ENCODE measurements around the gene MYL10.

The MYL10 gene

GRCh38 chr7:101625031-101625791 is 3.9 kb downstream of the MYL10 start:
- Histone ChIP-seq H3K4me1 (ENCODE audit: control insufficient read depth, insufficient read depth, low read length) (no peaks in the 10 kb centered on the region), H3K4me3 (ENCODE audit: low read length) (no peak overlapping the region), H3K36me3 (ENCODE audit: control insufficient read depth, insufficient read depth, low read length) (no peaks in the 10 kb centered on the region), H3K9ac (ENCODE audit: low read length) (no peak overlapping the region), H3K27me3 (ENCODE audit: control insufficient read depth, insufficient read depth, low read length) (peaks cover 14% of the 10 kb centered on the region), H3K27ac (ENCODE audit: low read depth, low read length) (no peak overlapping the region)

GRCh38 chr7:101624246-101625001 is 4.7 kb downstream of the MYL10 start:
- Histone ChIP-seq H3K27ac (ENCODE audit: low read depth, low read length) (no peak overlapping the region), H3K27me3 (ENCODE audit: control insufficient read depth, insufficient read depth, low read length) (peaks cover 14% of the 10 kb centered on the region), H3K9ac (ENCODE audit: low read length) (no peak overlapping the region), H3K4me3 (ENCODE audit: low read length) (no peak overlapping the region), H3K36me3 (ENCODE audit: control insufficient read depth, insufficient read depth, low read length) (no peaks in the 10 kb centered on the region), H3K4me1 (ENCODE audit: control insufficient read depth, insufficient read depth, low read length) (no peaks in the 10 kb centered on the region)

GRCh38 chr7:101622609-101623173 is 6.4 kb downstream of the MYL10 start:
- Histone ChIP-seq H3K4me1 (ENCODE audit: control insufficient read depth, insufficient read depth, low read length) (no peaks in the 10 kb centered on the region), H3K36me3 (ENCODE audit: control insufficient read depth, insufficient read depth, low read length) (no peaks in the 10 kb centered on the region), H3K9ac (ENCODE audit: low read length) (no peak overlapping the region), H3K4me3 (ENCODE audit: low read length) (no peak overlapping the region), H3K27ac (ENCODE audit: low read depth, low read length) (no peak overlapping the region), H3K27me3 (ENCODE audit: control insufficient read depth, insufficient read depth, low read length) (peaks cover 14% of the 10 kb centered on the region)

- Histone ChIP-seq H3K27me3 (ENCODE audit: control insufficient read depth, insufficient read depth, low read length) (peaks cover 8% of the 10 kb centered on the region), H3K36me3 (ENCODE audit: control insufficient read depth, insufficient read depth, low read length) (no peaks in the 10 kb centered on the region), H3K4me1 (ENCODE audit: control insufficient read depth, insufficient read depth, low read length) (no peaks in the 10 kb centered on the region), H3K27ac (ENCODE audit: low read depth, low read length) (no peak overlapping the region), H3K4me3 (ENCODE audit: low read length) (no peak overlapping the region), H3K9ac (ENCODE audit: low read length) (no peak overlapping the region)
Observed at GRCh38 chr7:101620991-101621390, 8.1 kb downstream of the MYL10 start.

- Histone ChIP-seq H3K4me1 (ENCODE audit: control insufficient read depth, insufficient read depth, low read length) (no peaks in the 10 kb centered on the region), H3K9ac (ENCODE audit: low read length) (no peak overlapping the region), H3K4me3 (ENCODE audit: low read length) (no peak overlapping the region), H3K27me3 (ENCODE audit: control insufficient read depth, insufficient read depth, low read length) (peaks cover 8% of the 10 kb centered on the region), H3K36me3 (ENCODE audit: control insufficient read depth, insufficient read depth, low read length) (no peaks in the 10 kb centered on the region), H3K27ac (ENCODE audit: low read depth, low read length) (no peak overlapping the region)
Observed at GRCh38 chr7:101620395-101620794, 8.7 kb downstream of the MYL10 start.

GRCh38 chr7:101618916-101619315 is 10.2 kb downstream of the MYL10 start:
- no peak overlapping the region for H3K9ac ChIP-seq (ENCODE audit: low read length)

GRCh38 chr7:101618207-101618839 is 10.8 kb downstream of the MYL10 start:
- Histone ChIP-seq H3K4me1 (ENCODE audit: control insufficient read depth, insufficient read depth, low read length) (no peaks in the 10 kb centered on the region), H3K27ac (ENCODE audit: low read depth, low read length) (no peak overlapping the region), H3K9ac (ENCODE audit: low read length) (no peak overlapping the region), H3K27me3 (ENCODE audit: control insufficient read depth, insufficient read depth, low read length) (no peaks in the 10 kb centered on the region), H3K36me3 (ENCODE audit: control insufficient read depth, insufficient read depth, low read length) (no peaks in the 10 kb centered on the region), H3K4me3 (ENCODE audit: low read length) (no peak overlapping the region)

More at GRCh38 chr7:101618916-101619315, 10.2 kb downstream of the MYL10 start:
- Histone ChIP-seq H3K36me3 (ENCODE audit: control insufficient read depth, insufficient read depth, low read length) (no peaks in the 10 kb centered on the region), H3K4me1 (ENCODE audit: control insufficient read depth, insufficient read depth, low read length) (no peaks in the 10 kb centered on the region), H3K4me3 (ENCODE audit: low read length) (no peak overlapping the region), H3K27me3 (ENCODE audit: control insufficient read depth, insufficient read depth, low read length) (no peaks in the 10 kb centered on the region), H3K27ac (ENCODE audit: low read depth, low read length) (no peak overlapping the region)

GRCh38 chr7:101617451-101618206 is 11.5 kb downstream of the MYL10 start:
- Histone ChIP-seq H3K4me3 (ENCODE audit: low read length) (no peak overlapping the region), H3K9ac (ENCODE audit: low read length) (no peak overlapping the region), H3K4me1 (ENCODE audit: control insufficient read depth, insufficient read depth, low read length) (no peaks in the 10 kb centered on the region), H3K36me3 (ENCODE audit: control insufficient read depth, insufficient read depth, low read length) (no peaks in the 10 kb centered on the region), H3K27ac (ENCODE audit: low read depth, low read length) (no peak overlapping the region), H3K27me3 (ENCODE audit: control insufficient read depth, insufficient read depth, low read length) (no peaks in the 10 kb centered on the region)

- H3K27ac ChIP-seq (ENCODE audit: low read depth, low read length): no peak overlapping the region
- no peaks in the 10 kb centered on the region for H3K36me3 ChIP-seq (ENCODE audit: control insufficient read depth, insufficient read depth, low read length)
- H3K9ac ChIP-seq (ENCODE audit: low read length): no peak overlapping the region
- no peaks in the 10 kb centered on the region for H3K27me3 ChIP-seq (ENCODE audit: control insufficient read depth, insufficient read depth, low read length)
- H3K4me1 ChIP-seq (ENCODE audit: control insufficient read depth, insufficient read depth, low read length): no peaks in the 10 kb centered on the region
- no peak overlapping the region for H3K4me3 ChIP-seq (ENCODE audit: low read length)
Observed at GRCh38 chr7:101615446-101615845, 13.7 kb downstream of the MYL10 start.

- Histone ChIP-seq H3K27me3 (ENCODE audit: control insufficient read depth, insufficient read depth, low read length) (no peaks in the 10 kb centered on the region), H3K9ac (ENCODE audit: low read length) (no peak overlapping the region), H3K4me3 (ENCODE audit: low read length) (no peak overlapping the region), H3K27ac (ENCODE audit: low read depth, low read length) (no peak overlapping the region), H3K4me1 (ENCODE audit: control insufficient read depth, insufficient read depth, low read length) (no peaks in the 10 kb centered on the region), H3K36me3 (ENCODE audit: control insufficient read depth, insufficient read depth, low read length) (no peaks in the 10 kb centered on the region)
Observed at GRCh38 chr7:101614939-101615302, 14.2 kb downstream of the MYL10 start.

GRCh38 chr7:101614098-101614938 is 14.8 kb downstream of the MYL10 start:
- Histone ChIP-seq H3K27me3 (ENCODE audit: control insufficient read depth, insufficient read depth, low read length) (no peaks in the 10 kb centered on the region), H3K4me1 (ENCODE audit: control insufficient read depth, insufficient read depth, low read length) (no peaks in the 10 kb centered on the region), H3K36me3 (ENCODE audit: control insufficient read depth, insufficient read depth, low read length) (no peaks in the 10 kb centered on the region), H3K9ac (ENCODE audit: low read length) (no peak overlapping the region), H3K27ac (ENCODE audit: low read depth, low read length) (no peak overlapping the region), H3K4me3 (ENCODE audit: low read length) (no peak overlapping the region)
